Activated CD8-positive, alpha-beta memory T cell treated with anti-CD3 and anti-CD28 coated beads for 36 hours (primary cell): ENCODE measurements around the gene TREML4. TPM values are rescaled to one million over a fixed set of nuclear protein-coding genes. Genes with fewer than 3 reads are reported as not detected.
"Not testable (repeated sequence)": the region's sequence is repeated elsewhere in the genome, so short reads cannot be mapped to it uniquely, and the experiment has no call there.

ENCODE experiments used
- CTCF ChIA-PET: fragments of 350-600 bp; sonication (Branson Sonifier 250); formaldehyde crosslinking; loops from one replicate; lab custom pipeline; 2021; ENCODE audit warnings: antibody characterized with exemption; lab: Charles Lee
- POLR2A ChIA-PET: fragments of 350-600 bp; sonication (Branson Sonifier 250); formaldehyde crosslinking; loops from one replicate; lab custom pipeline; 2021; ENCODE audit warnings: antibody characterized with exemption; lab: Charles Lee
- total RNA-seq, 2 experiments: library from RNA; stranded (reverse); gene quantifications; one replicate each; pipeline ENCODE4 v1.2.3, GENCODE V29; 2021

The TREML4 gene, protein sequence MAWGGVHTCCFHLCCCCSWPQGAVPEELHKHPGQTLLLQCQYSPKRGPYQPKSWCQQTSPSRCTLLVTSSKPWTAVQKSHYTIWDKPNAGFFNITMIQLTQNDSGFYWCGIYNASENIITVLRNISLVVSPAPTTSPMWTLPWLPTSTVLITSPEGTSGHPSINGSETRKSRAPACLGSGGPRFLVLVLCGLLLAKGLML
- not detected for total RNA-seq

DNA sequence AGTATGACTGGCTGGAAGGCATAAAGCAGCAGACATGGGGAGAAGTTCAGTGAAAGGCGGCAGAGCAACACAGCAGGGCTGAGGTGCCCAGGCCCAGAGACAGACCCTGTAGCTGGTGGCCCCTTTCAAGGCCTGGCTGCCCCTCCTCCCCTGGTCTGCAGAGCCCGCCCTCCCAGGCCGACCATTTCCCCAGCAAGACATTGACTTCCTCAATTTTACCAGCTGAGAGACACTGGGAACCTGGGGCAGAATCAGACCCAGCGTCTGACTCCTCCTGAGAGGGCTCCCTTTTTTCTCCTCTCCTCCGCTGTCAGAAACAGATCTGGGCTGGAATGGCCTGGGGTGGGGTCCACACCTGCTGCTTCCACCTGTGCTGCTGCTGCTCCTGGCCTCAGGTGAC is at the start of gene TREML4:
Gene TREML4 (plus strand): TSS at position 254 of the 400 bp plus-strand sequence. CDS start 79 bp downstream, at position 333.
- ChIA-PET POLR2A (no interaction called here), CTCF (no interaction called here)

DNA sequence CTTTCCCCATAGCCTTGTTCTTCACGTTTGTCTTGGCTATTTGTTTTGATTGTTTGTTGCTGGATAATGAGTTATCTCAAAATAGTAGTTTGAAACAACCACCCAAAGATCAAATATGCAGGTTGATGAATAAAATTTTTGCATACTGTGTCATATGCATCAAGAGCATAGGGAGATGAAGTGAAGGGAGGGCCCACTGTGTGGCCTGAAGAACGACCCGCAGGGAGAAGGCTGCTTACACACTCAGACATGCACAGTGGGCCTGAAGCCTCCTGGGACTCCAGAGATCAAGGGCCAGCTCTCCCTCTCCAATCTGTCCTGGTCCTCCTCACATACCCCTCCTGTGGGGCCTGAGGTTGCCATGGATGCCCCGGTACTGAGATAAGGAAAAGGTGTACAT is 49.0 kb upstream of the TREML4 start:
- CTCF ChIA-PET = no interaction called here

DNA sequence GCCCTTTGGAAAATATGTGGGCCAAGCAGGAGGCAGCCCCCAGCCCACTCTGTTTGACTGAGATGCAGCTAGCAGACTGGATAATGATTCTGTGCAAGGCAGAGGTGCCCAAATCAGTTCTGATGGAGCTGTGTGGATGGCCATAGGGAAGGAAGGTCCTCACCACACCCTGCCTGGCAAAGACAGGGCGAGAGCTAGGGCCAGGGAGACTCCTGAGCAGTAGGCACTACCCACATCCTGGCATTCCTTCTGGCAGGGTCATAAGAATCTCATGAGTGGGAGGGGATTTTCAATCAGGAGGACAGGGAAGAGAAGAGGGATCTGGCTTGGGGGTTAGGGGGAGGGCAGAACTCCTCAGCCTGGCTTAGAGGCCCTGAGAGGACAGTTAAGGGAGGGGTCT is 46.6 kb upstream of the TREML4 start:
- POLR2A ChIA-PET = no interaction called here

More for the DNA sequence above, 49.0 kb upstream of the TREML4 start:
- POLR2A ChIA-PET = no interaction called here

DNA sequence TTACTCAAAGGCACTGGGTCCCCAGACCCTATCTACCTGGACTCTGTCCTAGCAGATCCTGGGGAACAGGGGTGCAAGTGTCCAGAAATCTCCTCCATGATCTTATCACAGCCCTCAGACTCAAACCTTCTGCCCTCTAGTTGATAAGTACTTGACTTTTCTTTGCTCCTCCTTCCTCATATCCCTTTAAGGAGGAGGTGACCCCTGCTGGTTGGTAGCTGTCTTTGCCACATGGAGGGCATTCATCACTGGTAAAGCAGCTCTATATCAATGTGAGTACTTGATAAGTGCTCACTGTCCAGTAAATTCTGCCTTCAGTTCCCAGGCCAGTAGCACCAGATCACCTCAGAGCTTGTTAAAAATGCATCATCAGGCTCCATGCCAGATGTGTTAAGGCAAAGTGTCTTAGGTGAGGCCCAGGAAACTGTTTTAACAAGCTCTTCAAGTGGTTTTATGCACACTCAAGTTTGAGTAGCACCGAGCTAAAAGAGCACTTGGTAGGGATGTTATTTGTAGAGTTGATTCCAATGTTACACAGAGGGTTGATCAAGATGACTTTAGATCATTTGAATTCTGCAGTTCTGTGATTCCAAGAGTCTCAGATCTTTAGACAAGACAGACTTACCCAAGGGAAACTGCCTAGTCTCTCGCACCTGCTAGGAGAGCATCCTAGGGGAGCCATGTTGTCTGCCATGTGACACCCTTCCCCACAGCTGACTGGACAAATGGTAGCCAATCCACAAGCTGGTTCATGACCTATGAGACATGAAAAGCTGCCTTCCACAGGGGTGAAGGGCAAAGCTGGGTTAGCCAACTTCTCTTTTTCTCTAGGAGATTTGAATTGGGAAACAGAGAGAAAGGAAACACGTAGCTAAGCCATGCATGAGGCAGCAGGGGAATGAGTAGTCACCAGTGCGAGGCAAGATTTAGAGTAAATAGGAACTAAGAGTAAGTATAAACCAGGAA is 45.8 kb upstream of the TREML4 start:
- CTCF ChIA-PET = interaction anchor here (0.7 to 2.8 kb wide), 7 partner anchors 10 to 186 kb away, joined by 3 to 10 read pairs (median 4); no protein-coding TSS in a partner anchor
- POLR2A ChIA-PET = no interaction called here

More for the DNA sequence above, 46.6 kb upstream of the TREML4 start:
- CTCF ChIA-PET = interaction anchor here (0.9 to 2.8 kb wide), 5 partner anchors 10 to 187 kb away, joined by 3 to 10 read pairs (median 7); no protein-coding TSS in a partner anchor

DNA sequence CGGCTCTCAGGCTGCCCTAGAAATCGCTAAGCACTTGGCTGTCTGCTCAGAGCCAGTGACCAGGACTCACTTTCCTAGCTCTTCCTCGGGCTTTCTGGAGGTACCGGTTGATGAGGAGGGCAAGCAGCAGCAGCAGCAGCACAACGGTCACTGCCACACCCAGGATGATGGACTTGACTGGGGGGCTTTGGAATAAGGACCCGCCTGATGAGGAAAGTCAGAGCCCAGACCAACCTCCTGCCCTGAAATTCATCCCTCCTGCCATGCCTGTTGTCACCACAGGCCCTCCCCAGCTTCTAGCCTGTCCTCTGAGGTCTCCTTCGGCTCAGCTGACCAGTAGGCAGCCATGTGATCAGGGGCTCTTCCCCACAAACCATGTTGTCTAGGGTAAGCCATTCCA is 43.4 kb upstream of the TREML4 start:
- CTCF ChIA-PET = interaction anchor here (1.0 kb wide), 1 partner anchor 15 kb away, joined by 3 read pairs; no protein-coding TSS in a partner anchor
- POLR2A ChIA-PET = no interaction called here

DNA sequence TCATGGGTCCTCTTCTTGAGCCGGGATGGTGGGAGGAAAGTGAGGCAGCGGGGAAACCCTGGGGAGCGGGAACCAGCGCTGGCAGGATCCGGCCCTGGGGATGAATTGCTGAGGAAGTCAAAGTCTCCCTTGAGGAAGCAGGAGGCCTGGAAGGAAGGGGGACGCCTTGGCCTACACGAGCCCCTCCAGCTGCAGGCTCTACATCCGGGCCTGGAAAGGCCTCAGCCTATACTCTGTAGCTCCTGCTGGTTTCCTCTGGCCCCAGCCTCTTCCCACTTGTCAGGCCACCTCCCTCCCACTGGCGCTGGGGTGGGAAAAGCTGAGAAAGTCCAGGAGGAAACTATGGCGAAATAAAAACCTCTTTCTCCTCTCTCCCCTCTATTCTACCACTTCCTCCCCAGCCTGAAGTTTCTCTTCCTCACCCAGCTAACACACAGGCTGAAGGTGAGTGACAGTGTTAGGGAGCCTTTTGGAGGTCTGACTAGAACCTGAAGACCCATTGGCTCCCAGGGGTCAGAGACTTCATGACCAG is 42.1 kb upstream of the TREML4 start:
- ChIA-PET CTCF (no interaction called here), POLR2A (no interaction called here)

DNA sequence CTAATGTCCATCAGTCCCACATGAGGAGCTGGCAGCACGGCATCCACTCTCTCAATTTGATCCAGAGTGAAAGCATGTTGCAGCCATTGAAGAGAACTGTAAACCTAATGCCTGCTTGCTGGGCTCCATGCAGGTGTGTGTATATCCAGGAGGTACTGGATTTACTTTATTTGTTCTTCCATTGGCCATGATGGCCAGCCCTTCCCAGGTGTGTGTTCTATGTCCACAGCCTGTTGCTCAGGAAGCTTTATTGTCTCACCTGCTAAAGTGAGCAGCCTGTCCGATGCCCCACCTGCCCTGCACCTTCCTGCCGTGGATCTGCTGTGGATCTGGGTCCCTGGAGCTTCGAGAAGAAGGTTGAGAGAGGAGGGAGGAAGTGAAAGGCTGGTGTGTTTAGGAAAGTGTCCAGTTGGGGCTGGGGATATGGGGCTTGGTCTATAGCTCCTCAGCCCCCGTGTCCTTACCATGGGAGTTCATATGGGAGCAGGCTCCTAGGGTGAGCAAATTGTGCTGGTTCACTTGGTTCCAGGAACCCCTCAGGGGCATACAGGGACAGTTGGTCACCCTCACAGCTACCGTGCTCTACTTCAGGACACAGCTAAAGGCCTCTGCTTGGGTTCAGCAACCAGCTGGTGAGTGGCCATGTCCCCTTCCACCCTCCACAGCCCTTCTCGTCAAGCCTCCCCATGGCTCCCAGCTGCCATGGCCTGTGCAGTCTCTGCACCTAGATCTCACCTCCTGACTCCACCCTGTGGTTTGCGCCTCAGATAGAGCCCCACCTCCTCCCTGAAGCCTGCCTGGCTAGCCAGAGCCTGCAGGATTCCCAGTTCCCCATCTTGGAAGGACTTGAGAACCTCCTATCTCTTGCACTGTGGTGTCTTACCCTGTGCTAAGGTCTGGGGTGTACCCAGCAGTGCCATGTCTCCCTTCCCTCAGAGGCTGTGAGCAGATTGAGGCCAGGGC is 39.9 kb upstream of the TREML4 start:
- CTCF ChIA-PET = no interaction called here
- POLR2A ChIA-PET = no interaction called here

DNA sequence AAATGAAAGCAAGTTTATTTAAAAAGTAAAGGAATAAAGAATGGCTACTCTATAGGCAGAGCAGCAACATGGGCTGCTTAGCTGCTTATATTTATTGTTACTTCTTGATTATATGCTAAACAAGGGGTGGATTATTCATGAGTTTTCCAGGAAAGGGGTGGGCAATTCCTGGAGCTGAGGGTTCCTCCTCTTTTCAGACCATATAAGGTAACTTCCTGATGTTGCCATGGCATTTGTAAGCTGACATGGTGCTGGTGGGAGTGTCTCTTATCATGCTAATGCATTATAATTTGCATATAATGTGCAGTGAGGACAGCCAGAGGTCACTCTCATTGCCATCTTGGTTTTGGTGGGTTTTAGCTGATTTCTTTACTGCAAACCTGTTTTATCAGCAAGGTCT is 39.1 kb upstream of the TREML4 start:
- CTCF ChIA-PET = interaction anchor here (1.0 kb wide), 1 partner anchor 118 kb away, joined by 3 read pairs; no protein-coding TSS in a partner anchor
- POLR2A ChIA-PET = not testable (repeated sequence)

DNA sequence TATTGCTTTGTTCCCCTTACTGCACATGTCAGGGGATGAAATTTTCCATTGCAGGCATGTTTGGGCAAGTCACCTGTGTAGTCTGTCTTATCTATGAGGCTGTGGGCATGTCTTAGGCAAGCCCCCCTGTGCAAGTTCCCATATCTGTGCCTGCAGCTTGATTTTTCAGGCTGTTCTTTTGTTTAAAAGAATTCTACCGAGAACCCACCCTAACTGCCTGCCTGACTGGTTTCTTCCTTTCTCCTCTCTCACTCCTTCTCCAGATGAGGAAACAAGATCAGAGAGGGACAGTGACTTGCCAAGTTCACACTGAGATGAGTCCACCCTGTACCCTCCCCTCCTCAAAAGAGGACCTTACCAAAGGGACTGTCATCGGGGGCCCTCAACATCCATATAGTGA is 38.2 kb upstream of the TREML4 start:
- ChIA-PET CTCF (interaction anchor here (1.0 kb wide), 1 partner anchor 117 kb away, joined by 3 read pairs; no protein-coding TSS in a partner anchor), POLR2A (no interaction called here)

DNA sequence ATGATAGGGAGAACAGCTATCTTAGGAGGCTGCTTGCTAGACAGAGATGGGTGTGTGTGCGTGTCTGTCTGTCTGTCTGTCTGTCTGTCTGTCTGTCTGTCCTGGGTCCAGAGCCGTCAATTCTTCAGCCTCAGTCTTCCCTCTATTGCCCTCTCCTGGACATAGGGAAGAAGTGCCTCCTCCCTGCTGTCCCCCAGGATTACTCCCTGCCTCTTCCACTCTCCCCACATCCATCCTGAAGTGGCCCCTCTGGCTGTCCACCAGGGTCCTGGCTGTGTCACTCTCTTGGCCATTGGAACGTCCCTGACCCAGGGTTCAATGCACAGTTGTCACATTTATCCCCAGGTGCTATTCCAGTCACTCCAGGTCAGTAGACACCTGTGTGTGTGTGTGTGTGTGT is 37.4 kb upstream of the TREML4 start:
- POLR2A ChIA-PET = no interaction called here
- CTCF ChIA-PET = no interaction called here

DNA sequence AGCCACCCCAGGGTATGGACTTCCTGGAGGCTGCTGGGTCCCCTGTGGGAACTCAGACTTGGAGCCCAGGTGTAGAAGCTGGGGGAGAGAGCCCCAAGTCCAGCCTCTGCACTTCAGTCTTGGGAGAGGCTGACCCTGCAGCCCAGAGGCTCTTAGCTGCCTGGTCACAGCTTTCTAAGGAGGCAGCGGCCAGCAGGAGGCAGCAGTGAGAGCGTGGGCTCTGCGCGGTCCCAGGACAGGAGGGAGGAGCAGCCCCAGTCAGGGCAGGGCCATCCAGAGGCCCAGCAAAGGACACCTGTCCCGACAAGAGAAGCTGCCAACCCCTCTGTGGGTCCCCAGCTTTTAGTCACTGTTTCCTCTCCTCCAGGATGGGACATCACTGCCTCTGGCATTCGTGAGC is 36.6 kb upstream of the TREML4 start:
- POLR2A ChIA-PET = no interaction called here
- CTCF ChIA-PET = interaction anchor here (1.8 kb wide), 1 partner anchor 10 kb away, joined by 10 read pairs; no protein-coding TSS in a partner anchor

DNA sequence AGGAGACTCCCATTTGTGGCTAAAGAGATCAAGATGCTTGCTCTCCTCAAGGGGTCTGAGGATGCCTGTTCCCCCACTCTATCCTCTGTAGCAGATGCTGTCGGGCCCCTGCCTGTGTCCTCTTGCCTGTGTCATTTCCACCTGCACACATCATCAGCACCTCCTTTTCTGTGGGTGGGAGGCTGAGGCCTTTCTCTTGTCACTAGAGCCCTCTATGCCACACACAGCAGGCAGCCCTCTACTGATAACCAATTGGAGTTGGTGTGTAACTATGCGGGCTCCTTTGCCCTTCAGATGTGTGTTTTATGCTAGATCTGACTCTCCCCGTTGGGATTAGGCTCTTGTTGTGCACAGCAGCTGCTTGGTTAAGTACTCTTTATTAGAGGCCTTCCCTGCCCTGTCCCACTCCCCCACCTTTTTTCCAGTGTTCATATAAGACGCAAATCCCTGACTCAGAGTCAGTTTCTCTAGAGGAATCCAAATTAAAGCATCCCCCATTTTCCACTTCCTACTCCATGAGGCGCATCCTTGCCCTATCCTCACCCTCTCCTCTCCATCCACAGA is 34.9 kb upstream of the TREML4 start:
- CTCF ChIA-PET = no interaction called here
- POLR2A ChIA-PET = no interaction called here

DNA sequence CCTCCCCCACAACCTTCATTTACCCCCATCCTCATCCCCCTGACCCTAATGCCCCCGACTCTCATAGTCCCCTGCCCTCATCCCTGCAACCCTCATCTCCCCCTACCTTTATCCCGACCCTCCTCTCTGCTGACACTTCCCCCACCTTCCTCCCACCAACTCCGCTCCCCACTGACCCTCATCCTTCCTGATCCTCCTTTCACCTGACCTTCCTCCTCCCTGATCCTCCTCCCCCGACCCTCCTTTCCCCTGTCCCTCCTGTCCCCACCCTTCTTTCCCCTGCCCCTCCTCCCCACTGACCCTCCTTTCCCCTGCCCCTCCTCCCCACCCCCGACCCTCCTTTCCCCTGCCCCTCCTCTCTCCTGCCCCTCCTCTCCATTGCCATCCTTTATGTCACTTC is 34.3 kb upstream of the TREML4 start:
- ChIA-PET POLR2A (no interaction called here), CTCF (no interaction called here)

DNA sequence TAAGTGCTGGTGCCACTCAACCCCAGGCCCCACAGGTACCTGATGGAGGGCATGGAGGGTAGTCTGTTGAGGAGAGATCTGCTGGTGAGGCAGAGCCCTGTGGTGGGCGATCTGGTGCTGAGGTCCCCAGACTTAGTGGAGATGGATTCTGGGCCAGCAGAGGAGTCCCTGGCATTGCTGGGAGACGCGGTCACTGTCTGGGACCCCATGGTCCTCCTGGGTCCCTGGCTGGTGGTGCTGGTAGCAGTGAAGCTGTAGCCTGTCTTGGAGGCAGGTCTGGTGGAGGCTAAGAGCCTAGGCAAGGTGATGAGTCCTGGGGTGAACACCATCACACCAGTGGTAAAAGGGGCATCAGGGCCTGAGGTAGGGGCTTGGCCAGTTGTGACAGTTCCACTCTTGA is 33.8 kb upstream of the TREML4 start:
- CTCF ChIA-PET = interaction anchor here (0.6 kb wide), 1 partner anchor 84 kb away, joined by 4 read pairs; no protein-coding TSS in a partner anchor

DNA sequence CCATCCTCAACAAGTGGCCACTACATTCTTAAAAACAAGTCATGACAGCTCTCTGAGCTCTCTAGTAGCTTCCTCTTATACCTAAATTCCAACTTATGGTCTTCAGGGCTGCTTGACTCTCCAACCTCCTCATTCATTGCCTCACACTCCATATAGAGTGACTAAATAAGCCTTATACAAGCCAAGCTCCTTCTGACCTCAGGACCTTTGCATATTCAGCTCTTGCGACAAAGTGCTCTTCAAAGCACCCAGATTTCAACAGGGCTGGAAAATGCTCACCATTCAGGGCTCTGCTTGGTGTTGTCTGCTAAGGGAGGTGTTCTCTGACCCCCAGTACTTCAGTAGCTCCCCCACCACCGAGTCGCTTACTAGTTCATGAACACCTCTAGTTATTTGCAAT is 30.9 kb upstream of the TREML4 start:
- ChIA-PET POLR2A (no interaction called here), CTCF (interaction anchor here (1.2 kb wide), 1 partner anchor 15 kb away, joined by 7 read pairs; no protein-coding TSS in a partner anchor)

More for the DNA sequence above, 33.8 kb upstream of the TREML4 start:
- POLR2A ChIA-PET = no interaction called here

DNA sequence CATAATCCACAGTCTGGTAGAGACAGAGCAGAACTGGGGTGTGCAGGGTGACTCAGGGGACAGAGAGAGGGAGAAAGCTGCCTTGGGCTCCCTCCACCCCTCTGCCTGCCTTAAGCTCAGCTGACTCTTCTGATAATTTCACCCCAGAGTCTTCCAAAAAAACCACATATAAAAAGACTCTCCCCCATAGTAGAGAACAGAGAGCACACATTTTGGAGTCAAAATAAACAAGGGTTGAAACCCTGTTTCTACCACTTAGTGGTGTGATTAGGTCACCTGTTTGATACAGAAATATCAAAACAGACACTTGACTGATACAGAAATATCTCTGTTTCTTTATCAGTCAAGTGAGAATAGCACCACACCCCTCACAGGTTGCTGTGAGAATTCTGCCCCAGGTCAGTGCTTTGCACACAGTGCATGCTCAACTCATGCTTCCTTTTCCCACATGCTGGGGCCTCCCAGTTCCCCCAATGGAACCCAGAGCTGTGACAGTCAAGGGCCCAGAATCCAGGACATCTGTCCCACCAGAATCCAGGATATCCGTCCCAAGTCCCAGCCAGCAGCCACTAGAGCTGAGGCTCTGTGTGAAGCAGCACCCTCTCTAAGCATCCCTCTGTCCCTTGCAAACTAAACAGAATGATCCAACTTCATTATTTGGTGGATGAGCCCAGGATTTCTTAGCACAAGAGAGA is 28.4 kb upstream of the TREML4 start:
- CTCF ChIA-PET = interaction anchor here (1.1 to 1.5 kb wide), 4 partner anchors 15 to 120 kb away, joined by 3 to 4 read pairs (median 3); no protein-coding TSS in a partner anchor
- POLR2A ChIA-PET = no interaction called here

DNA sequence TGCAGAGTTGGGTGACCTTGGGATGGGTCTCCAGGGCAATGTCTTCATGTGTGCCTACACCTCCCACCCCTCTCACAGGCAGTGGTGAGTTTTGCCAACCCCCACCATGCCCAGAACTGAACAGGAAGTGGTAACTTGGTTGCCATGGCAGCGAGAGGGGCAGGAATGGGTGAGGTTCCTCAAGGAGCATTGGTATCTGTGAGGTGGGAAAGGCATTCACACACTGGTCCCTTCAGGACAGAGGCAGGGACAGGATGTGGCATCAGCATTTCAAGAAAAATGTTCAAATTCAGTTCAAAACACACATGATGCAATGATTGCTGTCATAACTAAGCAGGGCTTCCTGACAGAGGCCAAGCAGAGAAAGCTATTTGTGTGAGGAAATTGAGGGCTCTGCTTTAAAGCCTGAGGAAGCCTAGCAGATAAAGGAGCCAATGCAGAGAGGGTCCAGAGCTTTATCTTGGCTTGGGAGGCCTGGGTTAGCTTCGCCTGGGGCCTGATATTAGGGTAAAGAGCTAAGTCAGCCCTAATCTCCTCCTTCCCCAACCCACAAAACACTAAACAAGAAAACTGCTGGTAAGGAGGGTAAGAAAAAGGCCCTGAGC is 27.8 kb upstream of the TREML4 start:
- ChIA-PET POLR2A (no interaction called here), CTCF (interaction anchor here (0.9 to 1.5 kb wide), 5 partner anchors 12 to 120 kb away, joined by 3 to 4 read pairs (median 3); no protein-coding TSS in a partner anchor)
